ENCODE data around the gene IGDCC3. TPM values are rescaled to one million over a fixed set of nuclear protein-coding genes. Genes with fewer than 3 reads are reported as not detected.

IGDCC3 gene
- total and polyA plus RNA-seq, 10 of the 15 experiments (the other 5 are each of a cell fraction or from before 2014, with no cell fraction given), result 0.10 to 0.20 (median 0.15) TPM; not detected in 7

DNA sequence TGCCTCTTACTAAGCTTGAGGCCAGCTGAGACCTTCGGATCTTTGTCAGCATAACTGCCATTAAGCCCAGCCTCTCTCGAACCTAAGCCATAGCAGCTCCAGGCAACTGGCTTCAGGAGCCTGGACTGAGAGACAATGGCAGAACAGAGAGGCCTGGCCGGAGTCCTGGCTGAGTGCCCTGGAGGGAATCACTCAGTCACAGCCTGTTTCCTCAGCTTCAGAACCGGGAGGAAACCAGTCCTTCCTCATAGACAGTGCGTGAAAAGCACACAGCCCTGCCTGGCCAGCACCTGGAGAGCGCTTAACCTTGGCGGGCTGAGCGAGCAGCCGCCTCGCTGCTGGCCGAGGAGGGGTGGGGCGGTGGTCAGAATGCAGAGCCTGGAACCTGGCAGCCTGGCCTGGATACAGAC lies 51.7 kb downstream of the IGDCC3 start (continued):
- TF ChIP-seq, protein P1, sequence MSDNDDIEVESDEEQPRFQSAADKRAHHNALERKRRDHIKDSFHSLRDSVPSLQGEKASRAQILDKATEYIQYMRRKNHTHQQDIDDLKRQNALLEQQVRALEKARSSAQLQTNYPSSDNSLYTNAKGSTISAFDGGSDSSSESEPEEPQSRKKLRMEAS (IDR thresholded peaks at IDR 0.05; ENCODE audit: low read depth, low read length), result no peak
- TF ChIP-seq NFIC (IDR thresholded peaks at IDR 0.05; ENCODE audit: low read depth, low read length), result no peak
- no peak for TF ChIP-seq ATF7 (IDR thresholded peaks at IDR 0.05; ENCODE audit: low read depth)
- TF ChIP-seq TCF7 (IDR thresholded peaks at IDR 0.05; ENCODE audit: borderline replicate concordance), result no peak
- no peak for TF ChIP-seq CHD4 (IDR thresholded peaks at IDR 0.05)

- 9% methylated on average over 9 of the region's 9 CpGs for WGBS (ENCODE audit: insufficient coverage, insufficient replicate concordance, low lambda C conversion rate, missing lambda C conversion rate)
- Histone ChIP-seq H3K4me3 (no peak overlapping the region), H3K9me3 (replicated peaks; ENCODE audit: control insufficient read depth, insufficient read depth, low read length) (no peaks in the 10 kb centered on the region), H3K4me2 (ENCODE audit: control insufficient read depth, insufficient read depth) (no peak overlapping the region), H3K9ac (ENCODE audit: control insufficient read depth, insufficient read depth, low read length) (no peak overlapping the region), H4K20me1 (ENCODE audit: control insufficient read depth, insufficient read depth) (no peaks in the 10 kb centered on the region), H3K36me3 (ENCODE audit: control insufficient read depth in 2 of 2, insufficient read depth in 2 of 2, low read length in 1 of 2) (no peaks in the 10 kb centered on the region), H2AFZ (ENCODE audit: control insufficient read depth, low read depth, low read length) (no peak overlapping the region), H3K4me1 (ENCODE audit: control insufficient read depth, insufficient read depth, low read length) (no peaks in the 10 kb centered on the region), H3K27me3 (replicated peaks in 1 of 2; ENCODE audit: control insufficient read depth in 2 of 2, insufficient read depth in 2 of 2, low read length in 1 of 2) (peaks cover 0 to 2% of the 10 kb centered on the region in 2 experiments; a peak in 3 of 4 replicates), H3K79me2 (ENCODE audit: control insufficient read depth, insufficient read depth, low read length) (no peaks in the 10 kb centered on the region), H3K27ac (ENCODE audit: control insufficient read depth, insufficient read depth) (no peak overlapping the region)
- TF ChIP-seq CHD1 (IDR thresholded peaks at IDR 0.05; ENCODE audit: low read depth, low read length), result no peak
- TF ChIP-seq, protein P2, sequence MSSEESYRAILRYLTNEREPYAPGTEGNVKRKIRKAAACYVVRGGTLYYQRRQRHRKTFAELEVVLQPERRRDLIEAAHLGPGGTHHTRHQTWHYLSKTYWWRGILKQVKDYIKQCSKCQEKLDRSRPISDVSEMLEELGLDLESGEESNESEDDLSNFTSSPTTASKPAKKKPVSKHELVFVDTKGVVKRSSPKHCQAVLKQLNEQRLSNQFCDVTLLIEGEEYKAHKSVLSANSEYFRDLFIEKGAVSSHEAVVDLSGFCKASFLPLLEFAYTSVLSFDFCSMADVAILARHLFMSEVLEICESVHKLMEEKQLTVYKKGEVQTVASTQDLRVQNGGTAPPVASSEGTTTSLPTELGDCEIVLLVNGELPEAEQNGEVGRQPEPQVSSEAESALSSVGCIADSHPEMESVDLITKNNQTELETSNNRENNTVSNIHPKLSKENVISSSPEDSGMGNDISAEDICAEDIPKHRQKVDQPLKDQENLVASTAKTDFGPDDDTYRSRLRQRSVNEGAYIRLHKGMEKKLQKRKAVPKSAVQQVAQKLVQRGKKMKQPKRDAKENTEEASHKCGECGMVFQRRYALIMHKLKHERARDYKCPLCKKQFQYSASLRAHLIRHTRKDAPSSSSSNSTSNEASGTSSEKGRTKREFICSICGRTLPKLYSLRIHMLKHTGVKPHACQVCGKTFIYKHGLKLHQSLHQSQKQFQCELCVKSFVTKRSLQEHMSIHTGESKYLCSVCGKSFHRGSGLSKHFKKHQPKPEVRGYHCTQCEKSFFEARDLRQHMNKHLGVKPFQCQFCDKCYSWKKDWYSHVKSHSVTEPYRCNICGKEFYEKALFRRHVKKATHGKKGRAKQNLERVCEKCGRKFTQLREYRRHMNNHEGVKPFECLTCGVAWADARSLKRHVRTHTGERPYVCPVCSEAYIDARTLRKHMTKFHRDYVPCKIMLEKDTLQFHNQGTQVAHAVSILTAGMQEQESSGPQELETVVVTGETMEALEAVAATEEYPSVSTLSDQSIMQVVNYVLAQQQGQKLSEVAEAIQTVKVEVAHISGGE (CRISPR knock-in tag; IDR thresholded peaks at IDR 0.05), result no peak
- TF ChIP-seq IKZF2 (IDR thresholded peaks at IDR 0.05), result no peak
- no peak for TF ChIP-seq RCOR1 (conservative IDR thresholded peaks at IDR 0.05; ENCODE audit: low read depth, low read length)
- TF ChIP-seq PML (IDR thresholded peaks at IDR 0.05; ENCODE audit: low read length), result no peak
- no peak for TF ChIP-seq SMAD5 (IDR thresholded peaks at IDR 0.05; ENCODE audit: low read depth)
- no peak for TF ChIP-seq CBFB (IDR thresholded peaks at IDR 0.05; ENCODE audit: low read depth)
- intact Hi-C loops (cut with micrococcal nuclease; ENCODE audit: unreplicated experiment), result no loop called here
- SMC1A ChIA-PET (ENCODE audit: uncharacterized antibody, unreplicated experiment), result interaction anchor here (1.3 to 5.2 kb wide), 2 partner anchors 23 to 62 kb away, joined by 3 to 31 read pairs; no protein-coding TSS in a partner anchor
- POLR2A ChIA-PET, result interaction anchor here (0.7 to 1.0 kb wide), 2 partner anchors 60 to 249 kb away, joined by 3 read pairs; no protein-coding TSS in a partner anchor
- CTCF ChIA-PET, result interaction anchor here (1.2 to 6.2 kb wide), 3 partner anchors 9 to 77 kb away, joined by 5 to 105 read pairs (median 34); no protein-coding TSS in a partner anchor
- ATAC-seq (no peak), FAIRE-seq (no peak), DNase-seq (ENCODE audit: low read depth, low spot score) (no peak)
- BruUV-seq (replicated peaks), result no TSS peak
- RAD21 ChIA-PET (ENCODE audit: unreplicated experiment), result no interaction called here
- in situ Hi-C loops (cut with MboI), result no loop called here
These were observed 54.7 kb downstream of the IGDCC3 start for GRCh38 chr15:65323071-65323511.
